Neural cell (in vitro differentiated cells): ENCODE results near the gene DNAH6. TPM values are rescaled to one million over a fixed set of nuclear protein-coding genes. Genes with fewer than 3 reads are reported as not detected.

Experiments used
- H2AFZ ChIP-seq: fragments of 200-600, 300-800 bp; sonication (generic), shearing (Covaris generic); 2 replicates; pipeline ENCODE4 v1.6.0; 2014; ENCODE audit warnings: low read depth, mild to moderate bottlenecking, antibody characterized with exemption, low read length, moderate library complexity
- H3F3A ChIP-seq: fragments of 200-600 bp; shearing (Covaris generic); 2 replicates; pipeline ENCODE4 v1.6.1; 2016; ENCODE audit warnings: mild to moderate bottlenecking, moderate library complexity, mixed read lengths, antibody characterized with exemption, low read length; ENCODE audit not compliant: insufficient read depth, poor library complexity, severe bottlenecking
- H3K27ac ChIP-seq: fragments of 200-600, 300-800 bp; sonication (generic), shearing (Covaris generic); 2 replicates; pipeline ENCODE4 v1.5.1; 2014; ENCODE audit warnings: mild to moderate bottlenecking, low read length, moderate library complexity
- H3K27me3 ChIP-seq: fragments of 300-800, 200-600 bp; sonication (generic), shearing (Covaris generic); 2 replicates; pipeline ENCODE4 v1.6.0; 2014; ENCODE audit warnings: mild to moderate bottlenecking, low read depth, low read length, moderate library complexity; ENCODE audit not compliant: insufficient read depth
- H3K36me3 ChIP-seq: fragments of 300-800, 200-600 bp; sonication (generic), shearing (Covaris generic); 2 replicates; pipeline ENCODE4 v1.5.1; 2014; ENCODE audit warnings: mild to moderate bottlenecking, antibody characterized with exemption, low read length, moderate library complexity; ENCODE audit not compliant: insufficient read depth
- H3K4me2 ChIP-seq: fragments of 300-800, 200-600 bp; sonication (generic), shearing (Covaris generic); 2 replicates; pipeline ENCODE4 v1.6.0; 2014; ENCODE audit warnings: mild to moderate bottlenecking, low read length
- H3K4me3 ChIP-seq: fragments of 300-800, 200-600 bp; sonication (generic), shearing (Covaris generic); 2 replicates; pipeline ENCODE4 v1.5.1; 2014; ENCODE audit warnings: mild to moderate bottlenecking, low read length, moderate library complexity
- H3K79me2 ChIP-seq: fragments of 200-600 bp; shearing (Covaris generic); replicated peaks from 2 replicates; pipeline ENCODE4 v1.6.0; 2014; ENCODE audit warnings: mild to moderate bottlenecking, low read length, moderate library complexity; ENCODE audit not compliant: insufficient read depth
- H3K9ac ChIP-seq: fragments of 300-800, 200-600 bp; sonication (generic), shearing (Covaris generic); 2 replicates; pipeline ENCODE4 v1.6.1; 2016; ENCODE audit warnings: mild to moderate bottlenecking, low read length, mixed read lengths
- H3K9me2 ChIP-seq: fragments of 200-600 bp; shearing (Covaris generic); 2 replicates; pipeline ENCODE4 v1.6.1; 2016; ENCODE audit warnings: mild to moderate bottlenecking, low read length, mixed read lengths; ENCODE audit not compliant: insufficient read depth
- H3K9me3 ChIP-seq: fragments of 200-600, 300-800 bp; sonication (generic), shearing (Covaris generic); 2 replicates; pipeline ENCODE4 v1.6.1; 2016; ENCODE audit warnings: mild to moderate bottlenecking, mixed run types, low read length, moderate library complexity, mixed read lengths
- H4K20me1 ChIP-seq: fragments of 200-600 bp; shearing (Covaris generic); 2 replicates; pipeline ENCODE4 v1.6.1; 2016; ENCODE audit warnings: mild to moderate bottlenecking, mixed run types; ENCODE audit not compliant: insufficient read depth
- EP300 ChIP-seq: fragments of 450-650 bp; conservative IDR thresholded peaks from 2 replicates; pipeline ENCODE4 v1.6.1; 2014; ENCODE audit warnings: antibody characterized with exemption, mild to moderate bottlenecking, moderate library complexity; ENCODE audit not compliant: poor library complexity, severe bottlenecking
- EZH2 ChIP-seq: fragments of 200-600, 300-800 bp; shearing (Covaris generic), sonication (generic); IDR thresholded peaks from 2 replicates; pipeline ENCODE4 v1.6.1; 2014; ENCODE audit warnings: antibody characterized with exemption, low read length, borderline replicate concordance, mild to moderate bottlenecking; ENCODE audit not compliant: insufficient read depth, poor library complexity, severe bottlenecking
- MXI1 ChIP-seq: fragments of 450-650 bp; conservative IDR thresholded peaks from 2 replicates; pipeline ENCODE4 v1.6.1; 2014; ENCODE audit warnings: antibody characterized with exemption, mild to moderate bottlenecking; ENCODE audit not compliant: poor library complexity, severe bottlenecking
- POLR2AphosphoS5 ChIP-seq: IDR thresholded peaks from 2 replicates; pipeline ENCODE4 v1.6.1; 2012
- RAD21 ChIP-seq: fragments of 450-650 bp; conservative IDR thresholded peaks from 2 replicates; pipeline ENCODE4 v1.6.1; 2014; ENCODE audit warnings: antibody characterized with exemption, mild to moderate bottlenecking, moderate library complexity
- SMC3 ChIP-seq: fragments of 450-650 bp; conservative IDR thresholded peaks from 2 replicates; pipeline ENCODE4 v1.6.1; 2014; ENCODE audit warnings: antibody characterized with exemption, mild to moderate bottlenecking, moderate library complexity; ENCODE audit not compliant: poor library complexity
- TAF1 ChIP-seq: IDR thresholded peaks from 2 replicates; pipeline ENCODE4 v1.6.1; 2012; ENCODE audit warnings: low read depth
- polyA plus RNA-seq: library from polyadenylated mRNA; depleted of rRNA; stranded (reverse); fragments of >200 nt; gene quantifications from 2 replicates; pipeline ENCODE4 v1.2.3, GENCODE V29; 2014
- TF ChIP-seq, protein P1 (sequence below): fragments of 450-650 bp; IDR thresholded peaks from 2 replicates; pipeline ENCODE4 v1.5.1; 2014; ENCODE audit warnings: antibody characterized with exemption, mild to moderate bottlenecking, moderate library complexity; ENCODE audit not compliant: poor library complexity, severe bottlenecking
- TF ChIP-seq, protein P2 (sequence below): IDR thresholded peaks from 2 replicates; pipeline ENCODE4 v1.6.1; 2012; ENCODE audit warnings: borderline replicate concordance

Gene DNAH6
- polyA plus RNA-seq, 1 donor from 2014 or later = 2.1 TPM

DNA sequence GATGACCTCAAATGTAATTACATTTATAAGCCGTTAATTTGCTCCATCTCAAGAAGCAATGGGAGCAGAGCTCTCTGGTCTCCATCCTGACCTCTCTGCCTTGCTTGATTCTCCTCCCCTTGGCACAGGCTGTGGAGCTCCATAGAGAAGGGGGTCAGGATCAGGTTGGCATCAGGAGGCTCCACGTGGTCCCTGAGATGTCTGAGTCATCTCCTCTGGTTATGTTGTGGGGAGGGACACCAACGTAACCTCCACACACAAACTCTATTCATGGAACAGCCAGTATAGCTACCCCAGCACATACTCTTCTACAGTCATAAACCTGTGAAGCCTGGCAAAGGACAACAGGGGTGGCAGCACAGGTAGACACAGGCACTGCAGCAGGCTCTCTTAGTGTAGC is 335.6 kb downstream of the DNAH6 start:
- no peaks in the 10 kb centered on the region for H3K9me3 ChIP-seq
- H3K79me2 ChIP-seq = no peaks in the 10 kb centered on the region
- no peaks in the 10 kb centered on the region for H3K9me2 ChIP-seq
- no peaks in the 10 kb centered on the region for H3F3A ChIP-seq
- no peak overlapping the region for H3K9ac ChIP-seq
- H2AFZ ChIP-seq = no peak overlapping the region
- no peaks in the 10 kb centered on the region for H3K27me3 ChIP-seq
- H4K20me1 ChIP-seq = no peaks in the 10 kb centered on the region
- no peak for TF ChIP-seq TAF1
- TF ChIP-seq POLR2AphosphoS5 = no peak
- no peak for TF ChIP-seq MXI1
- TF ChIP-seq, protein P1, sequence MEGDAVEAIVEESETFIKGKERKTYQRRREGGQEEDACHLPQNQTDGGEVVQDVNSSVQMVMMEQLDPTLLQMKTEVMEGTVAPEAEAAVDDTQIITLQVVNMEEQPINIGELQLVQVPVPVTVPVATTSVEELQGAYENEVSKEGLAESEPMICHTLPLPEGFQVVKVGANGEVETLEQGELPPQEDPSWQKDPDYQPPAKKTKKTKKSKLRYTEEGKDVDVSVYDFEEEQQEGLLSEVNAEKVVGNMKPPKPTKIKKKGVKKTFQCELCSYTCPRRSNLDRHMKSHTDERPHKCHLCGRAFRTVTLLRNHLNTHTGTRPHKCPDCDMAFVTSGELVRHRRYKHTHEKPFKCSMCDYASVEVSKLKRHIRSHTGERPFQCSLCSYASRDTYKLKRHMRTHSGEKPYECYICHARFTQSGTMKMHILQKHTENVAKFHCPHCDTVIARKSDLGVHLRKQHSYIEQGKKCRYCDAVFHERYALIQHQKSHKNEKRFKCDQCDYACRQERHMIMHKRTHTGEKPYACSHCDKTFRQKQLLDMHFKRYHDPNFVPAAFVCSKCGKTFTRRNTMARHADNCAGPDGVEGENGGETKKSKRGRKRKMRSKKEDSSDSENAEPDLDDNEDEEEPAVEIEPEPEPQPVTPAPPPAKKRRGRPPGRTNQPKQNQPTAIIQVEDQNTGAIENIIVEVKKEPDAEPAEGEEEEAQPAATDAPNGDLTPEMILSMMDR = no peak
- no peak for TF ChIP-seq EZH2
- TF ChIP-seq SMC3 = no peak
- TF ChIP-seq EP300 = no peak
- H3K4me2 ChIP-seq = no peak overlapping the region
- no peak overlapping the region for H3K4me3 ChIP-seq
- H3K36me3 ChIP-seq = no peaks in the 10 kb centered on the region
- H3K27ac ChIP-seq = no peak overlapping the region

DNA sequence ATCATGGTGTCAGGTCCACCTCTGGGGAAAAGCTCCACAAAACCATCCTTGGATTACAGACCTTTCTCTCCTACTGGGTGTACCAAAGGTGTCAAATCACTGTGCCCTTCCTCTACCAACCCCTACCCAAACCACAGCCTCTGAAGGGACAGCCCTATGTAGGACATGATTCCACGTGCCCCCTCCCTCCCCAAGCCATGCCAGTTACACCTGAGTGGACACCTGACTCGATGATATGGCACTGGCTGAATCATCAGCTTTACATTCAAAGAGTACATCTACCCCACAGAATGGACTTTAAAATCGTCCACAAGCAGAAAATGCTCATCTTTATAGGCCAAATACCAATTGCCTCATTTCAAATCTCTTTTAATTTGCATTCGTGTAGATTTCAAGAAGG is 338.6 kb downstream of the DNAH6 start:
- no peaks in the 10 kb centered on the region for H4K20me1 ChIP-seq
- H3K4me3 ChIP-seq = no peak overlapping the region
- H3K36me3 ChIP-seq = no peaks in the 10 kb centered on the region
- H3F3A ChIP-seq = no peaks in the 10 kb centered on the region
- no peak overlapping the region for H3K9ac ChIP-seq
- TF ChIP-seq EZH2 (no peak), RAD21 (no peak), MXI1 (no peak), TAF1 (no peak), POLR2AphosphoS5 (no peak), SMC3 (no peak), EP300 (no peak)
- TF ChIP-seq, protein P2, sequence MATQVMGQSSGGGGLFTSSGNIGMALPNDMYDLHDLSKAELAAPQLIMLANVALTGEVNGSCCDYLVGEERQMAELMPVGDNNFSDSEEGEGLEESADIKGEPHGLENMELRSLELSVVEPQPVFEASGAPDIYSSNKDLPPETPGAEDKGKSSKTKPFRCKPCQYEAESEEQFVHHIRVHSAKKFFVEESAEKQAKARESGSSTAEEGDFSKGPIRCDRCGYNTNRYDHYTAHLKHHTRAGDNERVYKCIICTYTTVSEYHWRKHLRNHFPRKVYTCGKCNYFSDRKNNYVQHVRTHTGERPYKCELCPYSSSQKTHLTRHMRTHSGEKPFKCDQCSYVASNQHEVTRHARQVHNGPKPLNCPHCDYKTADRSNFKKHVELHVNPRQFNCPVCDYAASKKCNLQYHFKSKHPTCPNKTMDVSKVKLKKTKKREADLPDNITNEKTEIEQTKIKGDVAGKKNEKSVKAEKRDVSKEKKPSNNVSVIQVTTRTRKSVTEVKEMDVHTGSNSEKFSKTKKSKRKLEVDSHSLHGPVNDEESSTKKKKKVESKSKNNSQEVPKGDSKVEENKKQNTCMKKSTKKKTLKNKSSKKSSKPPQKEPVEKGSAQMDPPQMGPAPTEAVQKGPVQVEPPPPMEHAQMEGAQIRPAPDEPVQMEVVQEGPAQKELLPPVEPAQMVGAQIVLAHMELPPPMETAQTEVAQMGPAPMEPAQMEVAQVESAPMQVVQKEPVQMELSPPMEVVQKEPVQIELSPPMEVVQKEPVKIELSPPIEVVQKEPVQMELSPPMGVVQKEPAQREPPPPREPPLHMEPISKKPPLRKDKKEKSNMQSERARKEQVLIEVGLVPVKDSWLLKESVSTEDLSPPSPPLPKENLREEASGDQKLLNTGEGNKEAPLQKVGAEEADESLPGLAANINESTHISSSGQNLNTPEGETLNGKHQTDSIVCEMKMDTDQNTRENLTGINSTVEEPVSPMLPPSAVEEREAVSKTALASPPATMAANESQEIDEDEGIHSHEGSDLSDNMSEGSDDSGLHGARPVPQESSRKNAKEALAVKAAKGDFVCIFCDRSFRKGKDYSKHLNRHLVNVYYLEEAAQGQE = no peak
- TF ChIP-seq, protein P1 = no peak
- no peaks in the 10 kb centered on the region for H3K9me2 ChIP-seq
- no peak overlapping the region for H3K27ac ChIP-seq
- H3K4me2 ChIP-seq = no peak overlapping the region
- H3K79me2 ChIP-seq = no peaks in the 10 kb centered on the region
- no peak overlapping the region for H2AFZ ChIP-seq
- H3K9me3 ChIP-seq = no peaks in the 10 kb centered on the region
- no peaks in the 10 kb centered on the region for H3K27me3 ChIP-seq
